ENCODE data around the gene PAX8.

GRCh38 chr2:113172721-113173541, 105.8 kb downstream of the PAX8 start:
- TF ChIP-seq CTCF (conservative IDR thresholded peaks at IDR 0.05; ENCODE audit: low read length) (no peak), EZH2phosphoT487 (IDR thresholded peaks at IDR 0.05; ENCODE audit: borderline replicate concordance, low read depth, low read length) (no peak)
